NCI-H2227 (cell line): ENCODE results near the gene AQP6.
A peak's percentile ranks its signal among the peaks of the same experiment; 100 is the strongest.
"Not testable (repeated sequence)": the region's sequence is repeated elsewhere in the genome, so short reads cannot be mapped to it uniquely, and the experiment has no call there.

ENCODE experiments used
- DNase-seq: peaks from one replicate; lab custom pipeline; 2025; ENCODE audit not compliant: unreplicated experiment; lab: John Stamatoyannopoulos, UW

The AQP6 gene

DNA sequence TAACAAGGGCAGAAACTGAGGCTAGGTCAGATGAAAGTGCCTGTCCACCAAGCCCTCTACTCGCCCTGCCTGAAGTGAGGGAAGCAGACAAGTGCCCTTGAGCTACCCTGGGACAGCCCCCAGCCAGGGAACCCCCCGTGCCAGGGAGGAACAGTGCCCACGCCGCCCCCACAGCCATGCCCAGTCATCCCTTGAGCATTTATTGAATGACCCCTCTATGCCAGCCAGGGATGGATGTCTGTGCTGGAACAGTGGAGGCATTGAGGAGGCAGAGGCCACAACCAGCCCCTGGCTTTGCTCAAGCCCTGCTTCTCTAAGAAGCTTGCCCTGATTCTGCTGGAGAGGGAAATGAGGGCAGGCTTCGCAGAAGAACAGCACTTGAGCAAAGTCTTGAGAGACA is 3.7 kb upstream of the AQP6 start:
- no peak for DNase-seq

DNA sequence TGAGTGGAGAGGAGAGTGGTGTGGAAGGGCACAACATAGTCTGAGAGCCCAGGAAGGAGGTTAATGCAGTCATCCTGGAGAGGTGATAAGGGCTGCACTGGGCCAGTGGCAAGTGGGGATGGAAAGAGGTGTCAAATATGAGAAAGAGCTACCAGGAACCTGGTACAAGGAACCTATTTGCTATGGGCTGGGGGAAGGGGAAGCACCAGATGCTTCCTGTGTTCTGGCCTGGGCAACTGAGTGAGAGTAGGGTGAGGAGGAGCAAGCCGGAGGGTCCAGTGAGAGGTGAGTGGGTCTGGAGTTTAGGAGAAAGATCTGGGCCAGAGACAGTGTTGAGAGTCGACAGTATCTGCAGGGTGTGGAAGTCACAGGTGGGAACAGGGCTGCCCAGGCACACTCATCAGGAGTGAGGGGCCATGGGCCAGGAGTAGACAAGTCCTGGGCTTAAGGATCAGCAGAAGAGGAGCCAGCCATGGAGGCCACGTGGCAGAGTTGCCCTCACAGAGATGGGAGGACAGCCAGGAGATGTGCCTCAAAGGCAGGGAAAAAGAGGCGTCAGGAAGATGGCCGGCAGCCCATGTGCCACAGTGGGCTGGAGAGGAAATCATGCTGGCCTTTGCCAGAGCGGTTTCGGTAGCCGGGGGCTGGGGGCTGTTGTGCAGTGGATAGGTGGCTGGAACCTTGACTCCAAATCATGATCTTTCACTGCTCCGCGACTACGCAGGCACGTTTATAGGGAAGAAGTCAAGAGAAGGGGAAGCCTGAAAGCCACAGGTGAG is 2.9 kb upstream of the AQP6 start:
- no peak for DNase-seq

DNA sequence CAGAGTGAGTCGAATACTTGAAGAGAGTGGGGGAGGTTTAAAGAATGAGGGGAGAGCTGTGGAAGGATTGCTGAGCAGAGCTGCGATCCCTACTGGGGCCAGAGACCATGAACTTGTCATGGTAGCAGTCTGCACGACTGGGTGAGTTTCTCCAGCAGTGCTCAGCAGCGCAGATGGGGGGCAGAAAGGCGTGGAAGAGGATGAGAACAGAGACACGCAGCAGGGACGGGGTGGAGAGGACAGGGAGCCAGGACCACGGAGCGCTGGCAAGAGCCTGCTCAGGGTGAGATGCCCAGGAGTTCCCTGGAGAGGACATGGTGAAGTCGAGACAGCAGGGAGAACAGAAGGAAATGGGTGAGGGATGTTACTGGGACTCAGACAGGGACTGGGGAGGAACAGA is 2.1 kb upstream of the AQP6 start:
- DNase-seq: no peak

DNA sequence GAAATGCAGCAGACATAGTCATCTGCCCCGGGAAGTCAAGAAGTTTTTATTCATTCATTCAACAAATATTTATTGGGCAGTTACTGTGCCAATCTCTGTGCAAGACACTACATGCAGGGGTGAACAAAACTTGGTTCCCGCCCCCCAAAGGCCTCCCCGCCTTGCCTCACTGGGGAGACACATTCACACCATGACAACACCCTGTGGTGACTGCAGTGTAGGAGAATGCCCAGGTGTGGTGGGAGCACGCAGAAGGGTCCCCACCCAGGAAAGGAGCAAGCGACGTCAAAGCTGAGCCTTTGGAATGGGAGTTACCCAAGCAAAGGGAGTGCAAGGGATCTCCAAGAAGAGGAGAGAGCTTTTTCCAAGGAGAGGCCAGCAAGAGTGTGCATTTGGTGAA is 1.6 kb upstream of the AQP6 start:
- no peak for DNase-seq

DNA sequence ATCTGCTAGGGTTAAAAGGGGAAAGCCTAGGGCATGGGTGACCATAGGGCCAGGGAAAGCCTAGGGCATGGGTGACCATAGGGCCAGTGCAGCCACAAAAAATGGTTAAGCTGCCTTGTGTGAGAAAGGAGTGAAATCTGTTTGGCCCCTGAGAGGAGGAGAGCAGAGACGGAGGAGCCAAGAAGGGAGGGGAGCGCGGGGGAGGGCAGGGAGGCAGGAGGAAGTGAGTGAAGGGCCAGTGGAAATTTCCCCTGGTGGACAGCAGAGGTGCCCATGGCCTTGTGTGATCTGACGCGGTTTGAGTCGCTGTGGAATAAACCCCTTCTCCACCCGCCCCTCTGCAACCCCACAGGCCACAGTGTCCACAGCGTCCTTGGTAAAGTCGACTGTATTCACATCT is 618 bp upstream of the AQP6 start:
- DNase-seq: no peak

- no peak for DNase-seq
These were observed 649 bp downstream of the AQP6 start for GRCh38 chr12:49973361-49973830.

DNA sequence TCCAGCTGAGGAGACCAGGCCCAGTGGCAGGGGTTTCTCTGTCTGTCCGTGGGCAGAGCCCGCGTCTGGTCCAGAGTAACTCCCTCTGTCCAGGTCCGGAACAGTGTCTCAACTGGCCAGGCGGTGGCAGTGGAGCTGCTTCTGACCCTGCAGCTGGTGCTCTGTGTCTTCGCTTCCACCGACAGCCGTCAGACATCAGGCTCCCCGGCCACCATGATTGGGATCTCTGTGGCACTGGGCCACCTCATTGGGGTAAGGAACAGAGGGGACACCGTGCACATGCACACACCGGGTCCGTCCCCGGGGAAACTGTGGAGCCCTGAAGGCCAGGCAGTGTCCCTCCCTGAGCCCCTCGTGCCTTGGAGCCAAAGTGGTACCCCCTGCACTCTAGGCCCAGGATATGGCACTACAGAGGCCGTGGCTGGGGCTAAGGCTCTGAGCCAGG is 1.5 kb downstream of the AQP6 start:
- DNase-seq: peak; percentile 52

GRCh38 chr12:49974677-49975317 is 2.0 kb downstream of the AQP6 start:
- no peak for DNase-seq

DNA sequence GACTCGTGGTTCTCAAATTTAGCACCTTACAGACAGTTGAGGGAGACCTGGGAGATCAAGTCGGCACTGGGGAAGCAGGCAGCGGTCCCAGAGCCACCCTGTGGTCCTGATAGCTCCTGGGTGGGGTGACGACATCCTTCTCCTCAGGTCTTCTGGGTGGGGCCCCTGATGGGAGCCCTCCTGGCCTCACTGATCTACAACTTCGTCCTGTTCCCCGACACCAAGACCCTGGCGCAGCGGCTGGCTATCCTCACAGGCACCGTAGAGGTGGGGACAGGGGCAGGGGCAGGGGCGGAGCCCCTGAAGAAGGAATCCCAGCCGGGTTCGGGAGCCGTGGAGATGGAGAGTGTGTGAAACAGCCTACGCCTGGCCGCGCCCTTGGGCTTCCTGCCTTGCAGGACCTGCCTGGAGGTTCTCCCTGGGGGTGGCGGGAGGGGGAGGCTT is 2.6 kb downstream of the AQP6 start:
- DNase-seq: no peak

DNA sequence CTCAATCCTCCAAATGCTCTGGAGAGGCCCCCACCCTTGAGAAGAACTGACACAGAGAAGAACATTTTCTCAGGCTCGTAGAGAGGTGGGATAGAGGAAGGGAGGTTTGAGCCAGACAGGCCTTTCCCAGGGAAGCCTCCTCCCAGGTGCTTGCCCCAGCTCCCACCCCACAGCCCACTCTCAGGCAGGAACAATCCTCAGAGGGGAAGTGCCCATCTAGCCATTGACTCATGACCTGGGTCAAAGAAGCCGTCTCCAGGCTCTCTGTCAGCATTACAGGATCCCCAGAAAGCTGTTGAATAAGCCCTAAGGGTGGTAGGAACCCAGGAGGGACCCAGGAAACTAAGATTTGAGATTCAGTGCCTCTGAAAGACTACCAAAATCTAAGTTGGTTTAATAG is 3.8 kb downstream of the AQP6 start:
- DNase-seq: no peak

DNA sequence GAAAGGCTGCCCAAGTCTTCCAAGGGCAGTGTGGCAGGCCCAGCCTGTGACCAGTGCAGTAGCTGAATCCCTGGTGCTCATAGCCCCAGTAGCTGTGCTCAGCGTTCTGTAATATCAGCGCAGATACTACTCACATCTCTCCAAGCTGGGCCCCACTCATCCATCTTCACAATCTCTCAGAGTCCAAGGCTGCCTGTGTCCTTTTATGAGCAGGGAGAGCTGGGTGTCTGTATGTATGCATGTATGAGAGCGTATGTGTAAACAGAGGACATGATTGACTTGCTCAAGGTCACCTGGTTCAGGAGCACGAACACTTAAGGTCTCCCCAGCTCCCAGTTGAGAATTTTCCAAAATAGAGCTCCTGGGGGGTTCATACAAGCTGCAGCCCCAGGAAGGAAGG is 5.4 kb downstream of the AQP6 start:
- no peak for DNase-seq

GRCh38 chr12:49979016-49979586 is 6.4 kb downstream of the AQP6 start:
- DNase-seq: no peak

DNA sequence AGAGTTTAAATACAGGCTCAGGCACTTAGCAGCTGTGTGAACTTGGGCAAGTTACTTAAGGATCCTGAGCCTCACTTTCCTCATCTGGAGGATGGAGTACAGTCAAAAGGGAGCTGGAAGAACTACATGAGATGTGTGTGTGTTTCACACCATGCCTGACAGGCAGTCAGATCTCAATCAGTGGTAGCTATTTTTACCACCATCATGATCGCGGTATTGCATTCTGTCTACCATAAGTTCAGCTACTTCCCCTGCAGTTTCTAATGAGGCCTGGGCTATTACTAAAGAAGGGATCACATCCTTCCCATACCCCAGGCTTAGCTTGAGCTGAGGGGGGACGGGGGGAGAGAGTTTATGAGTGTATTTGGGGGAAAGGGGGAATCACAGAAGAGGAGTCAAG is 7.0 kb downstream of the AQP6 start:
- no peak for DNase-seq

DNA sequence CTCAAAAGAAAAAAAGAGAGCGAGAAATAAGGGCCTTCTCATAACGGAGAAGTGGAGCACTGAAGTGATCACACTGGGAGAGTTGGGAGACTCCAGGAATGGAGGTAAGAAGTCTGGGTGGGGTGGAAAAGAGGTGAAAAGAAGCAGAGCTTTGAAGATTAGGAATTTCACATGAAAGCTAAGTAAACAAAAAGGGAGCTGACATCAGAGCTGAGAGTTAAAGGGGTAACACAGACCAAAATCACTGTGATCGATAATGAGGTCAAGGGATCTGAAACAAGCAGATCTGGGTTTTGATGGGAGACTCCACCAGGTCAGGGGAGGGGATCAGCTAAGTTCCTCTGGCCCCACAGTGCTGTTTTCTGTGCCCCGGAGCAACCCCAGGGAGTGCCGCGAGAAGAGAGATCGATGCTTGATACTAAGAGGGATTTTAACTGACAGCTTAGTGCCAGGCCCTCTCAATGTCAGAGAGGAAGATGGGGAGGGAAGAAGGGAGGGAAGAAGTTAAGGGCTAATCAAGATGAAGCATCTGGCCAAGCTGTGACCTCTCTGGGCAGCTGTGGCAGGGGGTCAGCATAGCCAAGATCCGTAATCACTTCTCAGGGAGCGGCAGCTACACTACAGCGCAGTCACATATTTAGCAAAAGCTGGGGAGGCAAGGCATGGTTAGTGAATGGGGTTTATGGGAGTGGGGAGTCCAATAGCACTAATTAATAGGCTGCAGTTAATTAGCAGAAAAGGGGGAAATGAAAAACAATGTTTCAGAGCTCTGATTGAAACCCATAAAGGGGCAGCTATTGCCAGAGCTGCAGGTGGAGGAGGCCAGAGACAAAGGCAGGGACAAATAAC is 8.0 kb downstream of the AQP6 start:
- DNase-seq: no peak

- no peak for DNase-seq
These were observed 9.7 kb downstream of the AQP6 start for GRCh38 chr12:49982246-49983087.

GRCh38 chr12:49983892-49984291 is 11.1 kb downstream of the AQP6 start:
- peak; percentile 72 for DNase-seq

DNA sequence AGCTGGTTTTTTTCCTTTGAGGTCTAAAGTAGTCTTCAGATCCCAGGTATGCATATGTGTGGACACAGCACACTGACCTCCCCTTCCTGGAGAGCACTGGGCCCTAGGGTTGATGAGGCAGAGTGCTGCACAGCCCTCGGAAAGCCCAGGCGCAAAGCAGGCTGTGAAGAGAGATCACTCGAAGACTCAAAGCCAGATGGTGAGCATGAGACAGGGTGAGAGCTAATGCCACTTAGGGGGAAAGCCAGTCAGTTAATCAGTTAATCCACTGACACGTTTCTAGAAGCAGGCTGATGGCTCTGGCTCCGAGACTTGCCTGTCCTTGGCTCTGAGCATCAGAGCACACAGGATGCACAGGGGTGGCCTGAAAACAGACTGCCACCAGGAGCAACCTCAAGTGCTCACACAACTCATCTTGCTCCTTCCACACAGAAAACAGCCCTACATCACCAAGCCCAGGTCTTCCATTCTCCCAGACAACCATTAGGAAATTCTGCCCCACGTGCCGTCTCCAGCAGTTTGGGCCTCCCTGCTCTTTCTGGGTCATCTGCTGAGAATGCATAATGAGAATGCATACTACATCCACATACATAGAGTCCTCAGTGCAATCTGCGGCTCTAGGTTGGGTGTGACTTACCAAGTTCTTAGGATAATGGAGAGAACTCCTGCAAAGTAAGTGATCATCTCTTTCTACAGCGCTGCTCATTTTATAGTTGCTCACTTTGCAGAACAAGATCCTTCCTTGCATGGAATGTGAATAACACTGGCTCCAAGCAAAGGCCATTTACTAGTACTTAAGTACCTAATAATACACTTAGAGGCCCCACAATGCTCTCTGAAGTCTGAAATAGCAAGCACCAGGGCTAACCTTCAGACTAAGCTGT is 12.0 kb downstream of the AQP6 start:
- DNase-seq: no peak

- no peak for DNase-seq
These were observed 13.2 kb downstream of the AQP6 start for GRCh38 chr12:49985981-49986380.

DNA sequence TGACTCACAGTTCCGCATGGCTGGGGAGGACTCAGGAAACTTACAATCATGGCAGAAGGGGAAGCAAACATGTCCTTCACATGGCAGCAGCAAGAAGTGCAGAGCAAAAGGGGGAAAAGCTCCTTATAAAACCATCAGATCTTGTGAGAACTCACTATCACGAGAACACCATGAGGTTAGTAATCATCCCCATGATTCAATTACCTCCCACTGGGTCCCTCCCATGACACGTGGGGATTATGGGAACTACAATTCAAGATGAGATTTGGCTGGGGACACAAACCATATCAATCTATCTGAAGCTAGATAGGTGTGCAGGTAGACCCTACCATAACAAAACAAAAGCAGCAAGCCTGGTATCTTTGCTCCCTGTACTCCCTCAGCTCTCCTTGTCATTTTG is 13.7 kb downstream of the AQP6 start:
- DNase-seq: not testable (repeated sequence)
